Activated naive CD4-positive, alpha-beta T cell treated with anti-CD3 and anti-CD28 coated beads, Interleukin-2, amount 10 ng/mL, durations not matched to agents 7 days and 5 days (primary cell): Measurements from ENCODE around the gene AUTS2.

Experiments
- CTCF ChIA-PET: fragments of 350-600 bp; sonication (Branson Sonifier 250); formaldehyde crosslinking; loops from one replicate; lab custom pipeline; 2021; ENCODE audit warnings: antibody characterized with exemption; lab: Charles Lee
- DNase-seq: peaks from one replicate; pipeline ENCODE4 v3.0.0-alpha.2; 2020
- H3K27ac Mint-ChIP-seq: one replicate; pipeline ENCODE4 v1.8.0; 2021; ENCODE audit warnings: mild to moderate bottlenecking, moderate library complexity, mixed read lengths
- H3K27me3 Mint-ChIP-seq: one replicate; pipeline ENCODE4 v1.8.0; 2021; ENCODE audit warnings: mild to moderate bottlenecking, mixed read lengths
- H3K36me3 Mint-ChIP-seq: one replicate; pipeline ENCODE4 v1.8.0; 2021; ENCODE audit warnings: mixed read lengths
- H3K4me1 Mint-ChIP-seq: one replicate; pipeline ENCODE4 v1.8.0; 2021; ENCODE audit warnings: mixed read lengths
- H3K4me3 Mint-ChIP-seq: one replicate; pipeline ENCODE4 v1.8.0; 2021; ENCODE audit warnings: mild to moderate bottlenecking, moderate library complexity, mixed read lengths
- H3K9me3 Mint-ChIP-seq: one replicate; pipeline ENCODE4 v1.8.0; 2021; ENCODE audit warnings: mixed read lengths

The AUTS2 gene

GRCh38 chr7:70836946-70837345 is 1238.7 kb downstream of the AUTS2 start:
- H3K9me3 Mint-ChIP-seq = peaks cover 3% of the 10 kb centered on the region
- H3K36me3 Mint-ChIP-seq = no peaks in the 10 kb centered on the region
- H3K27ac Mint-ChIP-seq = no peak overlapping the region
- CTCF ChIA-PET = no interaction called here
- no peak for DNase-seq
- no peak overlapping the region for H3K4me3 Mint-ChIP-seq
- no peaks in the 10 kb centered on the region for H3K27me3 Mint-ChIP-seq
- H3K4me1 Mint-ChIP-seq = no peaks in the 10 kb centered on the region

GRCh38 chr7:70837589-70837988 is 1239.3 kb downstream of the AUTS2 start:
- CTCF ChIA-PET = no interaction called here
- no peaks in the 10 kb centered on the region for H3K4me1 Mint-ChIP-seq
- DNase-seq = no peak

GRCh38 chr7:70838292-70838907 is 1240.1 kb downstream of the AUTS2 start:
- CTCF ChIA-PET = no interaction called here
- peaks cover 11% of the 10 kb centered on the region for H3K9me3 Mint-ChIP-seq

More at GRCh38 chr7:70837589-70837988, 1239.3 kb downstream of the AUTS2 start:
- peaks cover 7% of the 10 kb centered on the region for H3K9me3 Mint-ChIP-seq
- H3K4me3 Mint-ChIP-seq = no peak overlapping the region
- H3K36me3 Mint-ChIP-seq = no peaks in the 10 kb centered on the region
- H3K27me3 Mint-ChIP-seq = no peaks in the 10 kb centered on the region
- H3K27ac Mint-ChIP-seq = no peak overlapping the region

More at GRCh38 chr7:70838292-70838907, 1240.1 kb downstream of the AUTS2 start:
- H3K4me1 Mint-ChIP-seq = no peaks in the 10 kb centered on the region
- H3K27ac Mint-ChIP-seq = no peak overlapping the region
- no peaks in the 10 kb centered on the region for H3K27me3 Mint-ChIP-seq
- H3K36me3 Mint-ChIP-seq = no peaks in the 10 kb centered on the region
- DNase-seq = no peak
- no peak overlapping the region for H3K4me3 Mint-ChIP-seq
